Calu3 (cell line): Measurements from ENCODE around the gene TBC1D9B. TPM values are rescaled to one million over a fixed set of nuclear protein-coding genes. Genes with fewer than 3 reads are reported as not detected.

Source experiments
- BruUV-seq: library from RNA; stranded (reverse); fragments of 400-500 nt; replicated peaks from 2 replicates; lab custom pipeline; 2021; lab: Mats Ljungman, UMichigan
- CTCF ChIA-PET: fragments of 300-600 bp; sonication (Branson Sonifier 250); formaldehyde crosslinking; loops from one replicate; lab custom pipeline; 2022; ENCODE audit warnings: antibody characterized with exemption; lab: Charles Lee
- DNase-seq: peaks from one replicate; pipeline ENCODE4 v3.0.0; 2022
- H3K27ac Mint-ChIP-seq: one replicate; pipeline ENCODE4 v1.8.0; 2022; ENCODE audit warnings: mixed read lengths; ENCODE audit not compliant: unreplicated experiment
- H3K27me3 Mint-ChIP-seq: one replicate; pipeline ENCODE4 v1.8.0; 2022; ENCODE audit warnings: mixed read lengths; ENCODE audit not compliant: unreplicated experiment
- H3K36me3 Mint-ChIP-seq: one replicate; pipeline ENCODE4 v1.8.0; 2022; ENCODE audit warnings: mild to moderate bottlenecking, moderate library complexity, mixed read lengths; ENCODE audit not compliant: insufficient read depth, unreplicated experiment
- H3K4me1 Mint-ChIP-seq: one replicate; pipeline ENCODE4 v1.8.0; 2022; ENCODE audit warnings: mild to moderate bottlenecking, low read depth, mixed read lengths; ENCODE audit not compliant: unreplicated experiment
- H3K4me3 Mint-ChIP-seq: one replicate; pipeline ENCODE4 v1.8.0; 2022; ENCODE audit warnings: mild to moderate bottlenecking, low read depth, moderate library complexity, mixed read lengths; ENCODE audit not compliant: unreplicated experiment
- H3K9me3 Mint-ChIP-seq: one replicate; pipeline ENCODE4 v1.8.0; 2022; ENCODE audit warnings: low read depth, mixed read lengths; ENCODE audit not compliant: unreplicated experiment
- CTCF ChIP-seq: fragments of 200-600 bp; IDR thresholded peaks from one replicate; pipeline ENCODE4 v1.8.0; 2022; ENCODE audit warnings: antibody characterized with exemption; ENCODE audit not compliant: unreplicated experiment
- intact Hi-C: fragments of 100-400 bp; cut with micrococcal nuclease; formaldehyde crosslinking; loops from one replicate; pipeline ENCODE4 v1.10.0; 2022; ENCODE audit not compliant: unreplicated experiment
- total RNA-seq: library from RNA; stranded (reverse); gene quantifications from 2 replicates; pipeline ENCODE4 v1.2.3, GENCODE V29; 2022

Gene TBC1D9B
- total RNA-seq, 1 experiment from 2014 or later = 148 TPM

DNA sequence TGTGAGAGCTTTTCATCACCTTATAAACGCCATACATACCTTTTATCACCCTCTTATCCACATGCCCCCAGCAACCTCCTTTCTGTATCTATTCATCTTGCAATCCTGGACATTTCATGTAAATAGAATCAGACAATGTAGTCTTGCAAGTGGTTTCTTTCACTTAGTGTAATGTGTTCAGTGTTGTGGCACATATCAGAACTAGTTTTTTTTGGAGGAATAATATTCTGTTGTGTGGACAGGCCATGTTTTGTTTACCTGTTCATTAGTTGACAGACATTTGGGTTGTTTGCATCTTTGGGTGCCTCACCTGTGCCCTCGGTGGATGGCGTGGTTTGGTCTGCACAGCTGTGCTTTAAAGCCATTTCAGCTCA, 85.7 kb downstream of the TBC1D9B start:
- H3K9me3 Mint-ChIP-seq = no peaks in the 10 kb centered on the region
- H3K4me3 Mint-ChIP-seq = peak overlapping the region; percentile 97
- intact Hi-C loops = loop anchor here (5.0 kb wide), 1 partner anchor 60 kb away; no protein-coding TSS in a partner anchor
- H3K4me1 Mint-ChIP-seq = peaks cover 52% of the 10 kb centered on the region
- no peaks in the 10 kb centered on the region for H3K27me3 Mint-ChIP-seq
- no peak for DNase-seq
- BruUV-seq = TSS peak; percentile 53
- TF ChIP-seq CTCF = no peak
- peak overlapping the region; percentile 99 for H3K27ac Mint-ChIP-seq
- H3K36me3 Mint-ChIP-seq = peaks cover 100% of the 10 kb centered on the region
- CTCF ChIA-PET = interaction anchor here (0.5 kb wide), 1 partner anchor 12 kb away, joined by 3 read pairs; no protein-coding TSS in a partner anchor

DNA sequence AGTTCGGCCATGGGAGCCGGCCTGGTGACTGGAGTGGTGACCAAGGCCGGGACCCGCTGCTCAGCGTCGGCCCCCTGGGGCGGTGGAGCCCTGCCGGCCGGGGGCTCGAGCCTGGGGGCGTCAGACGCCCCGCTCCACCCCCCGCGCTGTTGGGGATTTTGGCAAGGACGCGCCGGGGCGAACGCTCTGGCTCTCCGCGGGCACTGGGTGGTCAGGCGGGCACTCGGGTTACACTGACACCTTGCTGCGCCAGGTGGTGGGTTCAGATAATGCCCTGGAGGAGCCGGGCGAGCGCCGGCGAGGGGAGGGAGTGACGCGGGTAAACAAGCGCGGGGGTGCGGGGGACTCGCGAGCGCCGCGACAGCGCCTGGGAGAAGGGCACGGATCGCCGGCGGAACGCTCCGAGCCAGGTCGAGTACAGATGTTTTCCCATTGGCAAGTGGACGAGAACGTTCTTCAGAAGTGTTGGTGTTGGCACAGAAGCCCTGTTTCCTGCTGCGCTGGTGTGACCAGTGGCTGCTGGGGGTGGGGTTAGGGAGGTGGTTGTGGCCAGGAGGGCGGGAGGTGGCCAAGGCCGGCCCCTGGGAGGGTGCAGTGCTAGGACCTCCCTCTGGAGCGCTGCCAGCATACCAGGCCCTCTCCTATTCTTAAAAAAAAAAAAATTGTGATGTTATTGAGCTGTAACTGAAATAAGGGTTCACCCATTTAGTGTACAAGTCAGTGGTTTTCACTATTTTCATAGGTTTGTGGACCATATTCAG, 86.2 kb downstream of the TBC1D9B start:
- DNase-seq = peak; percentile 98

DNA sequence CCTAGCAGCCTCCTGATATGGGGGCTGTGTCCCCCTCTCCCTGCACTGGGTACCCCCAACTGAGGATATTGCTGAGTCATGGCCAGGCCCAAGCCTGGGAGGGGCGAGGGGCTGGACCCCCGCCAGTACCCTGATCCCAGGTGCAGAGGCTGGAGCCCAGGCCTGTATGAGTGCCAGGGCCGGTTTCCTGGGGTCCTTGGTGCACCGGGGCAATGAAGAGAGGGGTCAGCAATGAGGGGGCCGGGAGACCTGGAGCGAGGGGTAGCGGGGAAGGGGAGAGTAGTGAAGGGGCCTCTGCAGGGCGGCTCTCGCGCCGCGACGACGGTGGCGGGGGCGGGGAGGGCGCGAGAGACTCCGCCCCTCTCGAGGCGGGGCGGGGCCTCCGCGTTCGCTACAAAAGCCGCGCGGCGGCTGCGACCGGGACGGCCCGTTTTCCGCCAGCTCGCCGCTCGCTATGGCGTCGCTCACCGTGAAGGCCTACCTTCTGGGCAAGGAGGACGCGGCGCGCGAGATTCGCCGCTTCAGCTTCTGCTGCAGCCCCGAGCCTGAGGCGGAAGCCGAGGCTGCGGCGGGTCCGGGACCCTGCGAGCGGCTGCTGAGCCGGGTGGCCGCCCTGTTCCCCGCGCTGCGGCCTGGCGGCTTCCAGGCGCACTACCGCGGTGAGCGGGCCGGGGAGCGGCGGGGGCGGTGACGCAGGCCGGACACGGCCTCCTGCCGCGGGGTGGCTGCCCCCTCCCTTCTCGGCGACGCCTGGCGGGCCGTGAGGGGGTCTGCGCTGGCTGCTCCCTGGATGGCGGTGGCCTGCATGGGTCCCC, 87.0 kb downstream of the TBC1D9B start, which contains the start of gene SQSTM1:
Gene SQSTM1 (plus strand): TSS at position 423 of the 815 bp plus-strand sequence. CDS start 32 bp downstream, at position 455.
- H3K4me3 Mint-ChIP-seq = peak within 1 kb of the TSS; percentile 97
- CTCF ChIA-PET = interaction anchor here (1.6 kb wide), 1 partner anchor 13 kb away, joined by 6 read pairs; no protein-coding TSS in a partner anchor
- peak within 1 kb of the TSS; percentile 99 for H3K27ac Mint-ChIP-seq
- no peaks in the 10 kb centered on the region for H3K27me3 Mint-ChIP-seq
- no peak for TF ChIP-seq CTCF
- peaks cover 39% of the 10 kb centered on the region for H3K4me1 Mint-ChIP-seq
- BruUV-seq = no TSS peak
- intact Hi-C loops = loop anchor here (2.0 to 5.0 kb wide), 2 partner anchors 16 to 58 kb away; no protein-coding TSS in a partner anchor
- H3K36me3 Mint-ChIP-seq = peaks cover 94% of the 10 kb centered on the region
- no peaks in the 10 kb centered on the region for H3K9me3 Mint-ChIP-seq
- DNase-seq = peak; percentile 91

More for the DNA sequence above, 86.2 kb downstream of the TBC1D9B start:
- TF ChIP-seq CTCF = no peak
- Mint-ChIP-seq H3K36me3 (peaks cover 94% of the 10 kb centered on the region), H3K27ac (peak overlapping the region; percentile 99), H3K9me3 (no peaks in the 10 kb centered on the region), H3K4me1 (peaks cover 47% of the 10 kb centered on the region), H3K27me3 (no peaks in the 10 kb centered on the region), H3K4me3 (peak overlapping the region; percentile 97)
- intact Hi-C loops = loop anchor here (2.0 to 5.0 kb wide), 2 partner anchors 17 to 59 kb away; no protein-coding TSS in a partner anchor
- CTCF ChIA-PET = interaction anchor here (0.5 to 1.6 kb wide), 2 partner anchors 12 to 13 kb away, joined by 3 to 6 read pairs; no protein-coding TSS in a partner anchor
- BruUV-seq = TSS peak; percentile 69

DNA sequence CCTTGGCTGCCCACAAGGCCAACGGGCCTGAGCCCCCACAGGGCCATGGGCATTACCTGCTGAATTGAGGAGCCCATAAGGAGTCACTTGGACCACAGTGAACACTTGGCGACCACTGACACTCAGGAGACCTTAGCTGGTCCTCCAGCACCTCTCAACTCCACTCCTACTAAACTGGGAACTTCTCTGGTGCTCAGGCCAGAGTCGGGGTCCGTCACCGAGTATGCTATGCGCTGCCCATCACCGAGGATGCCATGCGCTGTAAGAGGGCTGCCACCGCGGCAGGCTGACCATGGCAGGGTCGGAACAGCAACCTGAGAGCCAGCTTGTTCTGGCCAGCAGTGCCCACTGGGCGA, 87.6 kb downstream of the TBC1D9B start:
- Mint-ChIP-seq H3K4me3 (peak overlapping the region; percentile 97), H3K27me3 (no peaks in the 10 kb centered on the region), H3K36me3 (peaks cover 94% of the 10 kb centered on the region), H3K9me3 (no peaks in the 10 kb centered on the region), H3K4me1 (peaks cover 33% of the 10 kb centered on the region), H3K27ac (peak overlapping the region; percentile 96)
- DNase-seq = no peak
- TSS peak; percentile 66 for BruUV-seq
- intact Hi-C loops = loop anchor here (2.0 to 5.0 kb wide), 2 partner anchors 15 to 58 kb away; no protein-coding TSS in a partner anchor
- CTCF ChIA-PET = interaction anchor here (1.0 to 1.6 kb wide), 2 partner anchors 12 to 88 kb away, joined by 3 to 6 read pairs; partner anchors contain the start of gene MAML1
- TF ChIP-seq CTCF = no peak
